ENCODE measurements around the gene C10orf53.

Gene C10orf53

GRCh38 chr10:49679480-49679893 lies at the start of gene C10orf53:
Gene C10orf53, plus strand, starts transcription at chr10:49679651. Its CDS starts 47 bp downstream, at chr10:49679698.
- H3K27ac ChIP-seq (ENCODE audit: low read depth, low read length): no peak within 1 kb of the TSS
- H3K27me3 ChIP-seq (ENCODE audit: control insufficient read depth in 1 of 2, insufficient read depth in 2 of 2, low read length in 2 of 2): peaks cover 4 to 13% of the 10 kb centered on the region in 2 donors
- H3K36me3 ChIP-seq (ENCODE audit: control insufficient read depth in 1 of 2, insufficient read depth in 2 of 2, low read length in 2 of 2): no peaks in the 10 kb centered on the region
- H3K9me3 ChIP-seq (ENCODE audit: control insufficient read depth in 1 of 2, low read length in 2 of 2): no peaks in the 10 kb centered on the region
- no peaks in the 10 kb centered on the region for H3K4me1 ChIP-seq (ENCODE audit: control insufficient read depth in 1 of 2, insufficient read depth in 2 of 2, low read length in 2 of 2)
- H3K4me3 ChIP-seq (ENCODE audit: low read depth in 1 of 2, low read length in 2 of 2): peak within 1 kb of the TSS in 1 of 2 donors; percentile 7
- no peak within 1 kb of the TSS for H3K9ac ChIP-seq (ENCODE audit: low read depth in 1 of 2, low read length in 2 of 2)

GRCh38 chr10:49631975-49632374 lies 47.5 kb upstream of the C10orf53 start:
- Histone ChIP-seq H3K36me3 (ENCODE audit: control insufficient read depth in 1 of 2, insufficient read depth in 2 of 2, low read length in 2 of 2) (no peaks in the 10 kb centered on the region), H3K27me3 (ENCODE audit: control insufficient read depth in 1 of 2, insufficient read depth in 2 of 2, low read length in 2 of 2) (no peaks in the 10 kb centered on the region), H3K9me3 (ENCODE audit: control insufficient read depth in 1 of 2, low read length in 2 of 2) (no peaks in the 10 kb centered on the region), H3K27ac (ENCODE audit: low read depth, low read length) (no peak overlapping the region), H3K4me3 (ENCODE audit: low read depth in 1 of 2, low read length in 2 of 2) (no peak overlapping the region), H3K4me1 (ENCODE audit: control insufficient read depth in 1 of 2, insufficient read depth in 2 of 2, low read length in 2 of 2) (no peaks in the 10 kb centered on the region), H3K9ac (ENCODE audit: low read depth in 1 of 2, low read length in 2 of 2) (no peak overlapping the region)

GRCh38 chr10:49632406-49633317 lies 46.8 kb upstream of the C10orf53 start:
- no peaks in the 10 kb centered on the region for H3K9me3 ChIP-seq (ENCODE audit: control insufficient read depth in 1 of 2, low read length in 2 of 2)
- H3K36me3 ChIP-seq (ENCODE audit: control insufficient read depth in 1 of 2, insufficient read depth in 2 of 2, low read length in 2 of 2): no peaks in the 10 kb centered on the region
- H3K27me3 ChIP-seq (ENCODE audit: control insufficient read depth in 1 of 2, insufficient read depth in 2 of 2, low read length in 2 of 2): no peaks in the 10 kb centered on the region
- no peak overlapping the region for H3K4me3 ChIP-seq (ENCODE audit: low read depth in 1 of 2, low read length in 2 of 2)
- no peaks in the 10 kb centered on the region for H3K4me1 ChIP-seq (ENCODE audit: control insufficient read depth in 1 of 2, insufficient read depth in 2 of 2, low read length in 2 of 2)
- no peak overlapping the region for H3K27ac ChIP-seq (ENCODE audit: low read depth, low read length)
- H3K9ac ChIP-seq (ENCODE audit: low read depth in 1 of 2, low read length in 2 of 2): no peak overlapping the region

GRCh38 chr10:49633327-49634068 lies 46.0 kb upstream of the C10orf53 start:
- no peak overlapping the region for H3K27ac ChIP-seq (ENCODE audit: low read depth, low read length)
- H3K9ac ChIP-seq (ENCODE audit: low read depth in 1 of 2, low read length in 2 of 2): no peak overlapping the region
- H3K9me3 ChIP-seq (ENCODE audit: control insufficient read depth in 1 of 2, low read length in 2 of 2): no peaks in the 10 kb centered on the region
- no peaks in the 10 kb centered on the region for H3K27me3 ChIP-seq (ENCODE audit: control insufficient read depth in 1 of 2, insufficient read depth in 2 of 2, low read length in 2 of 2)
- H3K36me3 ChIP-seq (ENCODE audit: control insufficient read depth in 1 of 2, insufficient read depth in 2 of 2, low read length in 2 of 2): no peaks in the 10 kb centered on the region
- H3K4me3 ChIP-seq (ENCODE audit: low read depth in 1 of 2, low read length in 2 of 2): no peak overlapping the region
- H3K4me1 ChIP-seq (ENCODE audit: control insufficient read depth in 1 of 2, insufficient read depth in 2 of 2, low read length in 2 of 2): no peaks in the 10 kb centered on the region

GRCh38 chr10:49634069-49634660 lies 45.3 kb upstream of the C10orf53 start:
- Histone ChIP-seq H3K4me1 (ENCODE audit: control insufficient read depth in 1 of 2, insufficient read depth in 2 of 2, low read length in 2 of 2) (no peaks in the 10 kb centered on the region), H3K36me3 (ENCODE audit: control insufficient read depth in 1 of 2, insufficient read depth in 2 of 2, low read length in 2 of 2) (no peaks in the 10 kb centered on the region), H3K27me3 (ENCODE audit: control insufficient read depth in 1 of 2, insufficient read depth in 2 of 2, low read length in 2 of 2) (no peaks in the 10 kb centered on the region), H3K4me3 (ENCODE audit: low read depth in 1 of 2, low read length in 2 of 2) (no peak overlapping the region), H3K9me3 (ENCODE audit: control insufficient read depth in 1 of 2, low read length in 2 of 2) (no peaks in the 10 kb centered on the region), H3K27ac (ENCODE audit: low read depth, low read length) (no peak overlapping the region), H3K9ac (ENCODE audit: low read depth in 1 of 2, low read length in 2 of 2) (no peak overlapping the region)

- Histone ChIP-seq H3K27me3 (ENCODE audit: control insufficient read depth in 1 of 2, insufficient read depth in 2 of 2, low read length in 2 of 2) (peaks cover 5 to 9% of the 10 kb centered on the region in 2 donors), H3K4me1 (ENCODE audit: control insufficient read depth in 1 of 2, insufficient read depth in 2 of 2, low read length in 2 of 2) (no peaks in the 10 kb centered on the region), H3K36me3 (ENCODE audit: control insufficient read depth in 1 of 2, insufficient read depth in 2 of 2, low read length in 2 of 2) (no peaks in the 10 kb centered on the region), H3K9ac (ENCODE audit: low read depth in 1 of 2, low read length in 2 of 2) (no peak overlapping the region), H3K9me3 (ENCODE audit: control insufficient read depth in 1 of 2, low read length in 2 of 2) (no peaks in the 10 kb centered on the region), H3K4me3 (ENCODE audit: low read depth in 1 of 2, low read length in 2 of 2) (no peak overlapping the region), H3K27ac (ENCODE audit: low read depth, low read length) (no peak overlapping the region)
These were observed 37.1 kb upstream of the C10orf53 start for GRCh38 chr10:49642311-49642710.

GRCh38 chr10:49643241-49644034 lies 36.0 kb upstream of the C10orf53 start:
- no peaks in the 10 kb centered on the region for H3K36me3 ChIP-seq (ENCODE audit: control insufficient read depth in 1 of 2, insufficient read depth in 2 of 2, low read length in 2 of 2)
- no peaks in the 10 kb centered on the region for H3K4me1 ChIP-seq (ENCODE audit: control insufficient read depth in 1 of 2, insufficient read depth in 2 of 2, low read length in 2 of 2)
- H3K27me3 ChIP-seq (ENCODE audit: control insufficient read depth in 1 of 2, insufficient read depth in 2 of 2, low read length in 2 of 2): peaks cover 5 to 9% of the 10 kb centered on the region in 2 donors
- H3K9ac ChIP-seq (ENCODE audit: low read depth in 1 of 2, low read length in 2 of 2): no peak overlapping the region
- H3K9me3 ChIP-seq (ENCODE audit: control insufficient read depth in 1 of 2, low read length in 2 of 2): no peaks in the 10 kb centered on the region
- no peak overlapping the region for H3K4me3 ChIP-seq (ENCODE audit: low read depth in 1 of 2, low read length in 2 of 2)
- H3K27ac ChIP-seq (ENCODE audit: low read depth, low read length): no peak overlapping the region

DNA sequence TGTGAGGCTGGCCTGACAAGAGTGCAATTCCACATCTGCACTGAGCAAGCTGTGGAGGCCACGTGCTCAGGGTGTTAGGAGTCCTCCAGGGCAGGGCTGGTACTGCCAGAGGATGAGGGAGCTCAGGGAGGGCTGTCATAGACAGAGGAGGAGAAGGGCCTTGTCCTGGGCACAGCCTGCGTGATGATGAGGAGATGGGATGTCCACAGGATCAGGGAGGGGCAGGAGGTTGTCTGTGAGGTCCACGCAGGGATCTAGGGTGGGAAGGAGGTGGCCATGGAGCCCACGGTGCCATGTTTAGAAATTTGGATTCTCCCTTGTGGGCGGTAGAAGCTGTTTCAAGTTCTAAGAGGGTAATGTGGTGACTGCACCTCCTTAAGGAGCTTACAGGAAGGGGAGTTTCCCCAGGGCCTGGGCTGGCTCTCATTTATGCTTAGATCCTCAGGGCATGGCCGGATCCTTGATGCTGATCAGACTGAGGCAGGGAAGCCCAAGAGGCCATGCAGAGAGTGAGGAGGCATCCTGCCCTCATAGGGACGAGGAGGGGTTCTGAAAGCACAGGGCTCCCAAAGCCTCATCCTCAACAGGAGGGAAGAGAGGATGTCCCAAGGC lies 35.3 kb upstream of the C10orf53 start:
- H3K9me3 ChIP-seq (ENCODE audit: control insufficient read depth in 1 of 2, low read length in 2 of 2): no peaks in the 10 kb centered on the region
- H3K36me3 ChIP-seq (ENCODE audit: control insufficient read depth in 1 of 2, insufficient read depth in 2 of 2, low read length in 2 of 2): no peaks in the 10 kb centered on the region
- H3K4me3 ChIP-seq (ENCODE audit: low read depth in 1 of 2, low read length in 2 of 2): no peak overlapping the region

GRCh38 chr10:49645417-49645816 lies 34.0 kb upstream of the C10orf53 start:
- H3K9me3 ChIP-seq (ENCODE audit: control insufficient read depth in 1 of 2, low read length in 2 of 2): no peaks in the 10 kb centered on the region
- peaks cover 2 to 6% of the 10 kb centered on the region in 2 donors for H3K27me3 ChIP-seq (ENCODE audit: control insufficient read depth in 1 of 2, insufficient read depth in 2 of 2, low read length in 2 of 2)
- H3K4me1 ChIP-seq (ENCODE audit: control insufficient read depth in 1 of 2, insufficient read depth in 2 of 2, low read length in 2 of 2): no peaks in the 10 kb centered on the region
- H3K9ac ChIP-seq (ENCODE audit: low read depth in 1 of 2, low read length in 2 of 2): no peak overlapping the region
- no peak overlapping the region for H3K27ac ChIP-seq (ENCODE audit: low read depth, low read length)
- no peaks in the 10 kb centered on the region for H3K36me3 ChIP-seq (ENCODE audit: control insufficient read depth in 1 of 2, insufficient read depth in 2 of 2, low read length in 2 of 2)
- no peak overlapping the region for H3K4me3 ChIP-seq (ENCODE audit: low read depth in 1 of 2, low read length in 2 of 2)

More for the DNA sequence above, 35.3 kb upstream of the C10orf53 start:
- H3K4me1 ChIP-seq (ENCODE audit: control insufficient read depth in 1 of 2, insufficient read depth in 2 of 2, low read length in 2 of 2): no peaks in the 10 kb centered on the region
- H3K27me3 ChIP-seq (ENCODE audit: control insufficient read depth in 1 of 2, insufficient read depth in 2 of 2, low read length in 2 of 2): peaks cover 5 to 9% of the 10 kb centered on the region in 2 donors
- H3K9ac ChIP-seq (ENCODE audit: low read depth in 1 of 2, low read length in 2 of 2): no peak overlapping the region
- H3K27ac ChIP-seq (ENCODE audit: low read depth, low read length): no peak overlapping the region
